NAMALWA (cell line): ENCODE measurements around the gene ITPR2.

Experiments used
- DNase-seq: peaks from one replicate; pipeline ENCODE4 v3.0.0-alpha.2; 2015; ENCODE audit warnings: low spot score

Gene ITPR2

GRCh38 chr12:26821212-26821701 is 11.7 kb downstream of the ITPR2 start:
- DNase-seq: no peak

GRCh38 chr12:26818636-26819035 is 14.4 kb downstream of the ITPR2 start:
- no peak for DNase-seq

- DNase-seq: no peak
Observed at GRCh38 chr12:26818201-26818600, 14.8 kb downstream of the ITPR2 start.

- DNase-seq: no peak
Observed at GRCh38 chr12:26817183-26817591, 15.8 kb downstream of the ITPR2 start.

- no peak for DNase-seq
Observed at GRCh38 chr12:26813812-26814211, 19.2 kb downstream of the ITPR2 start.

- no peak for DNase-seq
Observed at GRCh38 chr12:26810330-26810729, 22.7 kb downstream of the ITPR2 start.

- DNase-seq: no peak
Observed at GRCh38 chr12:26809611-26810285, 23.2 kb downstream of the ITPR2 start.

- no peak for DNase-seq
Observed at GRCh38 chr12:26808766-26809476, 24.1 kb downstream of the ITPR2 start.

GRCh38 chr12:26807292-26807691 is 25.7 kb downstream of the ITPR2 start:
- DNase-seq: no peak

- no peak for DNase-seq
Observed at GRCh38 chr12:26806556-26806955, 26.4 kb downstream of the ITPR2 start.

GRCh38 chr12:26805401-26805971 is 27.5 kb downstream of the ITPR2 start:
- no peak for DNase-seq

- DNase-seq: no peak
Observed at GRCh38 chr12:26803552-26803951, 29.4 kb downstream of the ITPR2 start.

GRCh38 chr12:26801486-26801885 is 31.5 kb downstream of the ITPR2 start:
- no peak for DNase-seq

GRCh38 chr12:26800858-26801257 is 32.1 kb downstream of the ITPR2 start:
- DNase-seq: no peak

GRCh38 chr12:26800347-26800746 is 32.6 kb downstream of the ITPR2 start:
- no peak for DNase-seq

- DNase-seq: peak; percentile 44
Observed at GRCh38 chr12:26799741-26800140, 33.3 kb downstream of the ITPR2 start.

- DNase-seq: peak; percentile 43
Observed at GRCh38 chr12:26798640-26799039, 34.4 kb downstream of the ITPR2 start.

- DNase-seq: peak; percentile 87
Observed at GRCh38 chr12:26798023-26798422, 35.0 kb downstream of the ITPR2 start.

GRCh38 chr12:26795910-26796309 is 37.1 kb downstream of the ITPR2 start:
- DNase-seq: no peak

- peak; percentile 64 for DNase-seq
Observed at GRCh38 chr12:26791301-26791791, 41.6 kb downstream of the ITPR2 start.

GRCh38 chr12:26790645-26790994 is 42.4 kb downstream of the ITPR2 start:
- no peak for DNase-seq

GRCh38 chr12:26789731-26790644 is 43.0 kb downstream of the ITPR2 start:
- no peak for DNase-seq
